Sigmoid colon (tissue), 3 donors: ENCODE results near the gene MGMT.

Source experiments
- POLR2A ChIP-seq, 2 donors: fragments of 450-650 bp; IDR thresholded peaks; one replicate each; pipeline ENCODE4 v1.6.1; 2016; ENCODE audit warnings: antibody characterized with exemption in 2 of 2, mild to moderate bottlenecking in 2 of 2, moderate library complexity in 2 of 2
- TF ChIP-seq, protein P1 (sequence below), 4 experiments: fragments of 450-650 bp in 3 of 4; fragments of 200-600 bp in 1 of 4; IDR thresholded peaks; one replicate each; pipeline ENCODE4 v1.5.1; 2016 to 2019; ENCODE audit warnings: antibody characterized with exemption in 4 of 4, mild to moderate bottlenecking in 3 of 4, moderate library complexity in 2 of 4

DNA sequence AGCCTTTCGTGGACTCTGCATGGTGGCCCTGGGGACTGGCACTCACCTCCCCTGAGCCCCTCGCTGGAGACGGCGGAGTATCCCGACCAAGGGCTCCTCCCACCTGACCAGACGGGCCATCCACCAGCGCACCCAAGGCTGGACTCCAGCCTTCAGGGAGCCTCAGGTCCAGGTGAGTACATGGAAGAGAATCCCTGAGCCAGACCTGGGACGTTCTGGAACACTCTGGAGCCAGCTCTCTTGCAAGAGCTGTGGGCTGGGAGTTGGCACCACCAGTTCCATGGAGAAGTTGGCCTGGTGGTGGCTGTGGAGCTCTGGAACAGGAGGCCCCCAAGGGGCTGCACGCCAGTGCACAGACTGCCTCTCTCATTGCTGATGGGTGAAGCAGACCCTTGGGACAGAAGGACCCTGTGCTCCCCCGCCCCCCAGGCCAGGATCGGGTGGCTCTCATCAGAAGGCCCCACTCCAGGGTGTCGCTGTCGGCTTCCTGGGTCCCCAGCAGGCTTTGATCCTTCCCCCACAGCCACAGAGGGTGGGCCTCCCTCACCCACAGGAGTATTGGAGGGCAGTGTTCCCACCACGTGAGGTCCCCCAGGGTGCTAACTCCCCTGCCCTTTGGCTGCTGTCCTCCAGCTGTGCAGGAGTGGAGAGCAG is 307.2 kb downstream of the MGMT start:
- no peak for TF ChIP-seq POLR2A (IDR thresholded peaks at IDR 0.05)
- TF ChIP-seq, protein P1, sequence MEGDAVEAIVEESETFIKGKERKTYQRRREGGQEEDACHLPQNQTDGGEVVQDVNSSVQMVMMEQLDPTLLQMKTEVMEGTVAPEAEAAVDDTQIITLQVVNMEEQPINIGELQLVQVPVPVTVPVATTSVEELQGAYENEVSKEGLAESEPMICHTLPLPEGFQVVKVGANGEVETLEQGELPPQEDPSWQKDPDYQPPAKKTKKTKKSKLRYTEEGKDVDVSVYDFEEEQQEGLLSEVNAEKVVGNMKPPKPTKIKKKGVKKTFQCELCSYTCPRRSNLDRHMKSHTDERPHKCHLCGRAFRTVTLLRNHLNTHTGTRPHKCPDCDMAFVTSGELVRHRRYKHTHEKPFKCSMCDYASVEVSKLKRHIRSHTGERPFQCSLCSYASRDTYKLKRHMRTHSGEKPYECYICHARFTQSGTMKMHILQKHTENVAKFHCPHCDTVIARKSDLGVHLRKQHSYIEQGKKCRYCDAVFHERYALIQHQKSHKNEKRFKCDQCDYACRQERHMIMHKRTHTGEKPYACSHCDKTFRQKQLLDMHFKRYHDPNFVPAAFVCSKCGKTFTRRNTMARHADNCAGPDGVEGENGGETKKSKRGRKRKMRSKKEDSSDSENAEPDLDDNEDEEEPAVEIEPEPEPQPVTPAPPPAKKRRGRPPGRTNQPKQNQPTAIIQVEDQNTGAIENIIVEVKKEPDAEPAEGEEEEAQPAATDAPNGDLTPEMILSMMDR (IDR thresholded peaks at IDR 0.05): no peak
